K562 (cell line): ENCODE data around the gene DUS1L. TPM values are rescaled to one million over a fixed set of nuclear protein-coding genes. Genes with fewer than 3 reads are reported as not detected.
A peak's percentile ranks its signal among the peaks of the same experiment; 100 is the strongest.

Experiments used
- ATAC-seq: fragments of 200-7000 bp; cut with Tn5 transposase; 3 replicates; pipeline ENCODE4 v1.9.1; 2020; ENCODE audit warnings: moderate library complexity
- BruUV-seq: library from RNA; stranded (reverse); fragments of 400-500 nt; replicated peaks from 2 replicates; lab custom pipeline; 2021; lab: Mats Ljungman, UMichigan
- CTCF ChIA-PET: fragments of 300-600 bp; formaldehyde crosslinking; extraction: SDS; loops from one replicate; lab custom pipeline; 2021; ENCODE audit warnings: low intra/inter-chr PET ratio; lab: Yijun Ruan, JAX
- POLR2A ChIA-PET: fragments of 300-600, 350-650 bp; sonication (Branson Sonifier 250); formaldehyde crosslinking; extraction: SDS; loops from one replicate; lab custom pipeline; 2021; ENCODE audit warnings: antibody characterized with exemption, inconsistent platforms; lab: Yijun Ruan, JAX
- DNase-seq, 4 experiments: peaks; one replicate each; pipeline versions ENCODE4 v3.0.0 to v3.0.0-alpha.2; 2011 to 2018; ENCODE audit warnings: low spot score in 3 of 4, mixed read lengths in 3 of 4; ENCODE audit errors: extremely low read depth in 1 of 4
- FAIRE-seq: peaks from 2 replicates; lab custom pipeline; 2011; peaks lifted over from hg19 to GRCh38; lab: Jason Lieb, UNC
- H2AFZ ChIP-seq: 2 replicates; pipeline ENCODE4 v1.6.0; 2011; ENCODE audit warnings: low read depth, low read length, control low read depth, inconsistent platforms
- H3K27ac ChIP-seq: fragments of 200-600 bp; 3 replicates; pipeline ENCODE4 v1.8.0; 2011; ENCODE audit warnings: low read depth, mild to moderate bottlenecking, control low read depth, inconsistent platforms, low read length, moderate library complexity, mixed read lengths; ENCODE audit errors: extremely low read depth
- H3K27me3 ChIP-seq, 2 experiments: fragments of 300-600 bp in 1 of 2; 2 replicates in 1 of 2; 3 replicates in 1 of 2; pipeline versions ENCODE4 v1.6.0 to v1.8.0; 2011; ENCODE audit warnings: inconsistent platforms in 2 of 2, low read length in 2 of 2, mild to moderate bottlenecking in 1 of 2, mixed read lengths in 1 of 2, moderate library complexity in 1 of 2; ENCODE audit not compliant: control insufficient read depth in 2 of 2, insufficient read depth in 2 of 2
- H3K36me3 ChIP-seq: fragments of 300-600 bp; 3 replicates; pipeline ENCODE4 v1.8.0; 2011; ENCODE audit warnings: mild to moderate bottlenecking, low read length, inconsistent platforms; ENCODE audit not compliant: control insufficient read depth, insufficient read depth
- H3K4me1 ChIP-seq, 2 experiments: fragments of 200-600 bp in 1 of 2; replicated peaks in 1 of 2; 2 replicates in 1 of 2; 3 replicates in 1 of 2; pipeline versions ENCODE4 v1.5.1 to v1.8.0; 2011; ENCODE audit warnings: inconsistent platforms in 2 of 2, low read length in 2 of 2, mild to moderate bottlenecking in 1 of 2, mixed read lengths in 1 of 2, moderate library complexity in 1 of 2; ENCODE audit not compliant: control insufficient read depth in 2 of 2, insufficient read depth in 2 of 2
- H3K4me2 ChIP-seq: 2 replicates; pipeline ENCODE4 v1.6.1; 2011; ENCODE audit warnings: low read length, control low read depth, inconsistent platforms, mixed read lengths; ENCODE audit not compliant: insufficient read depth
- H3K4me3 ChIP-seq: fragments of 200-600 bp; sonication (generic), shearing (Covaris generic); 2 replicates; pipeline ENCODE4 v1.5.1; 2016; ENCODE audit warnings: control low read depth, inconsistent platforms
- H3K79me2 ChIP-seq: fragments of 200-600 bp; 3 replicates; pipeline ENCODE4 v1.8.0; 2011; ENCODE audit warnings: low read length, inconsistent platforms; ENCODE audit not compliant: control insufficient read depth, insufficient read depth
- H3K9ac ChIP-seq, 2 experiments: 2 replicates each; pipeline versions ENCODE4 v1.6.0 to v1.6.1; 2011; ENCODE audit warnings: low read depth in 2 of 2, low read length in 2 of 2, control low read depth in 1 of 2, inconsistent platforms in 1 of 2, mild to moderate bottlenecking in 1 of 2, mixed read lengths in 1 of 2; ENCODE audit not compliant: insufficient read depth in 1 of 2
- H3K9me1 ChIP-seq: one replicate; pipeline ENCODE4 v1.6.0; 2011; ENCODE audit warnings: inconsistent platforms, mild to moderate bottlenecking, low read length, moderate library complexity; ENCODE audit not compliant: control insufficient read depth, insufficient read depth
- H3K9me3 ChIP-seq: replicated peaks from 2 replicates; pipeline ENCODE4 v1.5.1; 2011; ENCODE audit warnings: low read depth, low read length, inconsistent platforms; ENCODE audit not compliant: control insufficient read depth, insufficient read depth
- H4K20me1 ChIP-seq: replicated peaks from 2 replicates; pipeline ENCODE4 v1.6.1; 2011; ENCODE audit warnings: low read length, inconsistent platforms, mixed read lengths; ENCODE audit not compliant: control insufficient read depth, insufficient read depth
- RBFOX2 ChIP-seq: fragments of 200-400 bp; formaldehyde crosslinking; IDR thresholded peaks from 2 replicates; pipeline ENCODE4 v1.6.1; 2017; ENCODE audit warnings: low read depth, mild to moderate bottlenecking, low read length, moderate library complexity
- WGBS: fragments of 100-300 bp; shearing (Covaris generic); methylation state at CpG from one replicate; pipeline ENCODE4 v1.1.6; 2016; ENCODE audit warnings: low coverage, mixed read lengths; ENCODE audit not compliant: insufficient coverage; ENCODE audit errors: missing lambda C conversion rate; 5-methylcytosine and 5-hydroxymethylcytosine counted together
- in situ Hi-C: fragments of 300-500 bp; cut with MboI; formaldehyde crosslinking; loops from 4 replicates; pipeline ENCODE4 v1.15.0; 2018; ENCODE audit warnings: inconsistent platforms, mixed read lengths
- intact Hi-C: fragments of 100-400 bp; cut with micrococcal nuclease; formaldehyde crosslinking; loops from 2 replicates; pipeline ENCODE4 v1.14.2; 2022
- polyA plus RNA-seq, 8 experiments: library from polyadenylated mRNA; depleted of rRNA in 4 of 8; stranded (reverse) in 5 of 8; unstranded in 3 of 8; fragments of >200 nt; fragmentation: Nextera tagmentation in 2 of 8; fragmentation: Illumina TruSeq in 1 of 8; extraction: Ambion mirVana in 2 of 8; extraction: Trizol in 1 of 8; gene quantifications; 2 replicates each; pipeline versions ENCODE4 v1.2.1 to v1.2.3, GENCODE V29; 2011 to 2014; ENCODE audit warnings: inconsistent platforms in 1 of 8, missing spikeins in 1 of 8
- total RNA-seq, 7 experiments: library from RNA; depleted of rRNA in 6 of 7; stranded (reverse); fragments of >200 nt in 6 of 7; fragmentation: Illumina TruSeq in 2 of 7; extraction: Trizol in 2 of 7; gene quantifications; 2 replicates each; pipeline versions ENCODE4 v1.2.1 to v1.2.3, GENCODE V29; 2011 to 2021; ENCODE audit warnings: low replicate concordance in 1 of 7
- TF ChIP-seq, protein P1 (sequence below): sonication (generic); formaldehyde crosslinking; IDR thresholded peaks from 2 replicates; pipeline ENCODE4 v1.8.0; 2023; ENCODE audit warnings: mild to moderate bottlenecking, missing genetic modification reagents
- TF ChIP-seq, protein P2 (sequence below): fragments of 200-600 bp; sonication (generic); IDR thresholded peaks from one replicate; pipeline ENCODE4 v1.6.1; 2012; ENCODE audit warnings: mild to moderate bottlenecking, low read depth, low read length, inconsistent platforms

DUS1L gene
- total and polyA plus RNA-seq, 9 of the 15 experiments (the other 6 are each of a cell fraction or from before 2014, with no cell fraction given), result 7.8 to 210 (median 83.9) TPM

DNA sequence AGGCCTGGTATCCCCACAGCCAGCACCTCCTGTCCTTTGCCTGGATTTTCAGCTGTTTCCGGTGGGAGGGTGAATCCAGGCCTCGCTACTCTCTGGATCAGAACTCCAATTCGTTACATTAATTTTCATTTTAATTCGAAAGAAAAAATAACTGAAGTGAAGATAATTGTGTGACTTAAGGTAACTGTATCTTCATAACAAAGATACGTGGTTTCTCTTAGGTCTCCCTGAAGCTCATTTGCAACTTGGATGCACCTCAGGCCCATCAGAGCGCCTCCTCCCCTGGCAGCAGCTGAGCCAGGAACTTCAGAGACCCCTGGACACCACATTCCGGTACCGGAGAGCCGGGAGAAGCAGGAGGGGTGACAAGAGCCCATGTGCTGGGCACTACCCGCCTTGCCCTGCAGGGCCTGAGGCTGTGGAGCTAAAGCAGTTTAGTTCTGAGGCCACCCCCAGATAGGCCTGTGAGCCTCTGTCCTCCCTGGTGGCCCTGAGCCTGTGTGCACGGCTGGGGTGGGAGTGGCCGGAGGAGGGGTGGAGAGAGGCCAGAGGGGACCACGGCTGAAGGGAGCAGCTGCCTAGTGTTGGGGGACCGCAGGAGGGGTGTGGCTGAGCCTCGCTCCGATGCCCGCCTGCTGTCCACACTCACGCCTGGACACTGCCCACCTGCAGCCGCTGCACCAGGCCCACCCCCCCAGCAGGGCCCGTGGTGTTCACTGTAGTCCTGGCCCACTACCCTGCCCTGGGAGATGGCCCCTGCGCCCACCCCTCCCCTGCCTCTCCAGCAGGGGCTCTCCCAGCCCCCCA is 11.4 kb upstream of the DUS1L start:
- no TSS peak for BruUV-seq
- 67% methylated on average over 12 of the region's 21 CpGs for WGBS
- intact Hi-C loops, result no loop called here
- in situ Hi-C loops, result no loop called here
- peak overlapping the region in 1 of 2 experiments; percentile 75; a peak in 2 of 4 replicates for H3K9ac ChIP-seq
- CTCF ChIA-PET, result no interaction called here
- no peak overlapping the region for H3K4me2 ChIP-seq
- POLR2A ChIA-PET, result interaction anchor here (0.5 to 4.2 kb wide), 12 partner anchors 11 to 949 kb away, joined by 3 to 52 read pairs (median 3); partner anchors contain the start of genes DUS1L and FASN
- no peaks in the 10 kb centered on the region for H3K27me3 ChIP-seq
- FAIRE-seq (peak; percentile 52), DNase-seq (peak in 1 of 4 experiments; percentile 55), ATAC-seq (peak; percentile 74)
- H3K9me3 ChIP-seq, result no peaks in the 10 kb centered on the region
- H3K27ac ChIP-seq, result no peak overlapping the region
- no peaks in the 10 kb centered on the region for H3K79me2 ChIP-seq
- peaks cover 43% of the 10 kb centered on the region; the same call in 2 of the 3 replicates for H3K36me3 ChIP-seq
- no peak overlapping the region for H2AFZ ChIP-seq
- H4K20me1 ChIP-seq, result peaks cover 27% of the 10 kb centered on the region
- H3K4me1 ChIP-seq, result peaks cover 0 to 49% of the 10 kb centered on the region in 2 experiments; a peak in 2 of 5 replicates
- no peak overlapping the region for H3K4me3 ChIP-seq
- H3K9me1 ChIP-seq, result peaks cover 3% of the 10 kb centered on the region
- TF ChIP-seq, protein P1, sequence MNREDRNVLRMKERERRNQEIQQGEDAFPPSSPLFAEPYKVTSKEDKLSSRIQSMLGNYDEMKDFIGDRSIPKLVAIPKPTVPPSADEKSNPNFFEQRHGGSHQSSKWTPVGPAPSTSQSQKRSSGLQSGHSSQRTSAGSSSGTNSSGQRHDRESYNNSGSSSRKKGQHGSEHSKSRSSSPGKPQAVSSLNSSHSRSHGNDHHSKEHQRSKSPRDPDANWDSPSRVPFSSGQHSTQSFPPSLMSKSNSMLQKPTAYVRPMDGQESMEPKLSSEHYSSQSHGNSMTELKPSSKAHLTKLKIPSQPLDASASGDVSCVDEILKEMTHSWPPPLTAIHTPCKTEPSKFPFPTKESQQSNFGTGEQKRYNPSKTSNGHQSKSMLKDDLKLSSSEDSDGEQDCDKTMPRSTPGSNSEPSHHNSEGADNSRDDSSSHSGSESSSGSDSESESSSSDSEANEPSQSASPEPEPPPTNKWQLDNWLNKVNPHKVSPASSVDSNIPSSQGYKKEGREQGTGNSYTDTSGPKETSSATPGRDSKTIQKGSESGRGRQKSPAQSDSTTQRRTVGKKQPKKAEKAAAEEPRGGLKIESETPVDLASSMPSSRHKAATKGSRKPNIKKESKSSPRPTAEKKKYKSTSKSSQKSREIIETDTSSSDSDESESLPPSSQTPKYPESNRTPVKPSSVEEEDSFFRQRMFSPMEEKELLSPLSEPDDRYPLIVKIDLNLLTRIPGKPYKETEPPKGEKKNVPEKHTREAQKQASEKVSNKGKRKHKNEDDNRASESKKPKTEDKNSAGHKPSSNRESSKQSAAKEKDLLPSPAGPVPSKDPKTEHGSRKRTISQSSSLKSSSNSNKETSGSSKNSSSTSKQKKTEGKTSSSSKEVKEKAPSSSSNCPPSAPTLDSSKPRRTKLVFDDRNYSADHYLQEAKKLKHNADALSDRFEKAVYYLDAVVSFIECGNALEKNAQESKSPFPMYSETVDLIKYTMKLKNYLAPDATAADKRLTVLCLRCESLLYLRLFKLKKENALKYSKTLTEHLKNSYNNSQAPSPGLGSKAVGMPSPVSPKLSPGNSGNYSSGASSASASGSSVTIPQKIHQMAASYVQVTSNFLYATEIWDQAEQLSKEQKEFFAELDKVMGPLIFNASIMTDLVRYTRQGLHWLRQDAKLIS (CRISPR knock-in tag), result 0 out of 2 replicates have a peak, but pooled peaks have one; percentile 64
- TF ChIP-seq RBFOX2, result peak; percentile 52; the same call in 1 of the 2 replicates
- TF ChIP-seq, protein P2, sequence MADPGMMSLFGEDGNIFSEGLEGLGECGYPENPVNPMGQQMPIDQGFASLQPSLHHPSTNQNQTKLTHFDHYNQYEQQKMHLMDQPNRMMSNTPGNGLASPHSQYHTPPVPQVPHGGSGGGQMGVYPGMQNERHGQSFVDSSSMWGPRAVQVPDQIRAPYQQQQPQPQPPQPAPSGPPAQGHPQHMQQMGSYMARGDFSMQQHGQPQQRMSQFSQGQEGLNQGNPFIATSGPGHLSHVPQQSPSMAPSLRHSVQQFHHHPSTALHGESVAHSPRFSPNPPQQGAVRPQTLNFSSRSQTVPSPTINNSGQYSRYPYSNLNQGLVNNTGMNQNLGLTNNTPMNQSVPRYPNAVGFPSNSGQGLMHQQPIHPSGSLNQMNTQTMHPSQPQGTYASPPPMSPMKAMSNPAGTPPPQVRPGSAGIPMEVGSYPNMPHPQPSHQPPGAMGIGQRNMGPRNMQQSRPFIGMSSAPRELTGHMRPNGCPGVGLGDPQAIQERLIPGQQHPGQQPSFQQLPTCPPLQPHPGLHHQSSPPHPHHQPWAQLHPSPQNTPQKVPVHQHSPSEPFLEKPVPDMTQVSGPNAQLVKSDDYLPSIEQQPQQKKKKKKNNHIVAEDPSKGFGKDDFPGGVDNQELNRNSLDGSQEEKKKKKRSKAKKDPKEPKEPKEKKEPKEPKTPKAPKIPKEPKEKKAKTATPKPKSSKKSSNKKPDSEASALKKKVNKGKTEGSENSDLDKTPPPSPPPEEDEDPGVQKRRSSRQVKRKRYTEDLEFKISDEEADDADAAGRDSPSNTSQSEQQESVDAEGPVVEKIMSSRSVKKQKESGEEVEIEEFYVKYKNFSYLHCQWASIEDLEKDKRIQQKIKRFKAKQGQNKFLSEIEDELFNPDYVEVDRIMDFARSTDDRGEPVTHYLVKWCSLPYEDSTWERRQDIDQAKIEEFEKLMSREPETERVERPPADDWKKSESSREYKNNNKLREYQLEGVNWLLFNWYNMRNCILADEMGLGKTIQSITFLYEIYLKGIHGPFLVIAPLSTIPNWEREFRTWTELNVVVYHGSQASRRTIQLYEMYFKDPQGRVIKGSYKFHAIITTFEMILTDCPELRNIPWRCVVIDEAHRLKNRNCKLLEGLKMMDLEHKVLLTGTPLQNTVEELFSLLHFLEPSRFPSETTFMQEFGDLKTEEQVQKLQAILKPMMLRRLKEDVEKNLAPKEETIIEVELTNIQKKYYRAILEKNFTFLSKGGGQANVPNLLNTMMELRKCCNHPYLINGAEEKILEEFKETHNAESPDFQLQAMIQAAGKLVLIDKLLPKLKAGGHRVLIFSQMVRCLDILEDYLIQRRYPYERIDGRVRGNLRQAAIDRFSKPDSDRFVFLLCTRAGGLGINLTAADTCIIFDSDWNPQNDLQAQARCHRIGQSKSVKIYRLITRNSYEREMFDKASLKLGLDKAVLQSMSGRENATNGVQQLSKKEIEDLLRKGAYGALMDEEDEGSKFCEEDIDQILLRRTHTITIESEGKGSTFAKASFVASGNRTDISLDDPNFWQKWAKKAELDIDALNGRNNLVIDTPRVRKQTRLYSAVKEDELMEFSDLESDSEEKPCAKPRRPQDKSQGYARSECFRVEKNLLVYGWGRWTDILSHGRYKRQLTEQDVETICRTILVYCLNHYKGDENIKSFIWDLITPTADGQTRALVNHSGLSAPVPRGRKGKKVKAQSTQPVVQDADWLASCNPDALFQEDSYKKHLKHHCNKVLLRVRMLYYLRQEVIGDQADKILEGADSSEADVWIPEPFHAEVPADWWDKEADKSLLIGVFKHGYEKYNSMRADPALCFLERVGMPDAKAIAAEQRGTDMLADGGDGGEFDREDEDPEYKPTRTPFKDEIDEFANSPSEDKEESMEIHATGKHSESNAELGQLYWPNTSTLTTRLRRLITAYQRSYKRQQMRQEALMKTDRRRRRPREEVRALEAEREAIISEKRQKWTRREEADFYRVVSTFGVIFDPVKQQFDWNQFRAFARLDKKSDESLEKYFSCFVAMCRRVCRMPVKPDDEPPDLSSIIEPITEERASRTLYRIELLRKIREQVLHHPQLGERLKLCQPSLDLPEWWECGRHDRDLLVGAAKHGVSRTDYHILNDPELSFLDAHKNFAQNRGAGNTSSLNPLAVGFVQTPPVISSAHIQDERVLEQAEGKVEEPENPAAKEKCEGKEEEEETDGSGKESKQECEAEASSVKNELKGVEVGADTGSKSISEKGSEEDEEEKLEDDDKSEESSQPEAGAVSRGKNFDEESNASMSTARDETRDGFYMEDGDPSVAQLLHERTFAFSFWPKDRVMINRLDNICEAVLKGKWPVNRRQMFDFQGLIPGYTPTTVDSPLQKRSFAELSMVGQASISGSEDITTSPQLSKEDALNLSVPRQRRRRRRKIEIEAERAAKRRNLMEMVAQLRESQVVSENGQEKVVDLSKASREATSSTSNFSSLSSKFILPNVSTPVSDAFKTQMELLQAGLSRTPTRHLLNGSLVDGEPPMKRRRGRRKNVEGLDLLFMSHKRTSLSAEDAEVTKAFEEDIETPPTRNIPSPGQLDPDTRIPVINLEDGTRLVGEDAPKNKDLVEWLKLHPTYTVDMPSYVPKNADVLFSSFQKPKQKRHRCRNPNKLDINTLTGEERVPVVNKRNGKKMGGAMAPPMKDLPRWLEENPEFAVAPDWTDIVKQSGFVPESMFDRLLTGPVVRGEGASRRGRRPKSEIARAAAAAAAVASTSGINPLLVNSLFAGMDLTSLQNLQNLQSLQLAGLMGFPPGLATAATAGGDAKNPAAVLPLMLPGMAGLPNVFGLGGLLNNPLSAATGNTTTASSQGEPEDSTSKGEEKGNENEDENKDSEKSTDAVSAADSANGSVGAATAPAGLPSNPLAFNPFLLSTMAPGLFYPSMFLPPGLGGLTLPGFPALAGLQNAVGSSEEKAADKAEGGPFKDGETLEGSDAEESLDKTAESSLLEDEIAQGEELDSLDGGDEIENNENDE, result no peak
